ENCODE results near the gene CPB2. TPM values are rescaled to one million over a fixed set of nuclear protein-coding genes. Genes with fewer than 3 reads are reported as not detected.

Gene CPB2
- total RNA-seq, 4 donors from 2014 or later = 0.42 to 1.4 TPM; not detected in 2

DNA sequence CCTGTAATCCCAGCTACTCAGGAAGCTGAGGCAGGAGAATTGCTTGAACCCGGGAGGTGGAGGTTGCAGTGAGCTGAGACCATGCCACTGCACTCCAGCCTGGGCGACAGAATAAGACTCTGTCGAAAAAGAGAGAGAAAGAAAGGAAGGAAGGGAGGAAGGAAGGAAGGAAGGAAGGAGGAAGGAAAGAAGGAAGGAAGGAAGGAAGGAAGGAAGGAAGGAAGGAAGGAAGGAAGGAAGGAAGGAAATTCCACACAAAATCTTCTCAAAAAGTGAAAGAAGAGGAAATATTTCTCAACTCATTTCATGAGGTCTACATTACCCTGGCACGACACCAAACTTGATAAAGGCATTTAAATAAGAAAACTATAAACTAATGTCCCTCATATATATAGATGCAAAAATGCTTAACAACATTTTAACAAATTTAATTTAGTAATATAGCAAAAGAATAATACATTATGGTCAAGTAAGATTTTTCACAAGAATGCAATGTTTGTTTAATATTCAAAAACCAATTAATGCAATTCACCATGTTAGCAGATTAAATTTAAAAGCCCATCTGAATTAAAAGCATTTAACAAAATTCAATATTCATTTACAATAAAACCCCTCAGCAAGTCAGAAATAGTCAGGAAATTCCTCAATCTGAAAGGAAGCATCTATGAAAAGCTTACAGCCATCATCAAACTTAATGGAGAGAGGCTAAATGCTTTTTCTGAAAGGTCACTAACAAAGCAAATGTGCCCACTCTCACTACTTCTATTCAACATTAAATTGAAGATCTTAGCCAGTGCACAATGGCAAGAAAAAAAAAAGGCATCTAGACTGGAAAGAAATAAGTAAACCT lies 12.0 kb upstream of the CPB2 start:
- Histone ChIP-seq H3K27ac (no peak overlapping the region), H3K4me3 (no peak overlapping the region), H3K27me3 (no peaks in the 10 kb centered on the region), H3K36me3 (no peaks in the 10 kb centered on the region), H3K9me3 (no peaks in the 10 kb centered on the region), H3K4me1 (no peaks in the 10 kb centered on the region)
- no peak for TF ChIP-seq CTCF (IDR thresholded peaks at IDR 0.05 in 4 of 5, conservative IDR thresholded peaks at IDR 0.05 in 1 of 5)
- no peak for TF ChIP-seq POLR2A (IDR thresholded peaks at IDR 0.05)
- intact Hi-C loops (cut with DNase I; ENCODE audit: low total_unique reads) = no loop called here
- in situ Hi-C loops (cut with MboI; ENCODE audit: low sequenced_read_pairs in 4 of 4) = no loop called here
- no peak for ATAC-seq
- DNase-seq = no peak

DNA sequence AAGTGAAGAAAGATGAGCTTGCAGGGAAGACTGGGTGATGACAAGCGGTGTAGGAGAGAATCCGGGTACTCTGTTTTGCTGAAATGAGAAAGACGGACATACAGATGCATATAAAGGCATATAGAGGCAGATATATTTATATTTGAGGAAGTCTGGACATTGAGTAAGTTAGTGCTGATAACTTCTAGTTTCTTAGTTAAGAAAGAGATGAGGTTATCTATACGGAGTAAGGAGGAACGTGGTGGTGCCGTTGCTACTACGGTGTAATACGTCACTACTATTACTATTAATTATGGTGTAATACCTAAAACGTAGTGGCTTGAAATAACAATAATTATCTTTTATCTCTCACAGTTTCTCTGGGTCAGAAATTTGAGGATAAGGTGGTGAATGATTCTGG lies 9.8 kb upstream of the CPB2 start:
- H3K9me3 ChIP-seq = no peaks in the 10 kb centered on the region
- in situ Hi-C loops (cut with MboI; ENCODE audit: low sequenced_read_pairs in 4 of 4) (no loop called here), intact Hi-C loops (cut with DNase I; ENCODE audit: low total_unique reads) (no loop called here)
- H3K27me3 ChIP-seq = no peaks in the 10 kb centered on the region
- no peak overlapping the region for H3K4me3 ChIP-seq
- H3K36me3 ChIP-seq = no peaks in the 10 kb centered on the region
- no peak overlapping the region for H3K27ac ChIP-seq
- DNase-seq (no peak), ATAC-seq (no peak)
- TF ChIP-seq CTCF (IDR thresholded peaks at IDR 0.05 in 4 of 5, conservative IDR thresholded peaks at IDR 0.05 in 1 of 5) (no peak), POLR2A (IDR thresholded peaks at IDR 0.05) (no peak)
- no peaks in the 10 kb centered on the region for H3K4me1 ChIP-seq

DNA sequence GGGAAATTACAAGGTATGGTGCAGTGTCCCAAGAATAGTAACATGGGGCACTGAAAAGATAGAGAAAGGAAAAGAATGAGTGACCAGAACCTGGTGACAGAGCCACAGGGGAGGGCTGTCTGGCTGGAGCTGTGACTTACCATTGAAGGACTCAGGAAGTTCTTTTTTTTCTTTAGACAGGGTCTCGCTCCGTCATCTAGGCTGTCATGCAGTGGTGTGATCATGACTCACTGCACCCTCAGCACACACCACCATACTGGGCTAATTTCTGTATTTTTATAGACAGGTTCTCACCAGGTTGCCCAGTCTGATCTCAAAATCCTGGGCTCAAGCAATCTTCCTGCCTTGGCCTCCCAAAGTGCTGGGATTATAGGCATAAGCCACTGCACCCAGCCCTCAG lies 8.8 kb upstream of the CPB2 start:
- H3K4me1 ChIP-seq = no peaks in the 10 kb centered on the region
- no peak overlapping the region for H3K27ac ChIP-seq
- TF ChIP-seq CTCF (IDR thresholded peaks at IDR 0.05 in 4 of 5, conservative IDR thresholded peaks at IDR 0.05 in 1 of 5) (no peak), POLR2A (IDR thresholded peaks at IDR 0.05) (no peak)
- in situ Hi-C loops (cut with MboI; ENCODE audit: low sequenced_read_pairs in 4 of 4) (no loop called here), intact Hi-C loops (cut with DNase I; ENCODE audit: low total_unique reads) (no loop called here)
- H3K4me3 ChIP-seq = no peak overlapping the region
- H3K9me3 ChIP-seq = no peaks in the 10 kb centered on the region
- ATAC-seq (no peak), DNase-seq (no peak)
- no peaks in the 10 kb centered on the region for H3K36me3 ChIP-seq
- no peaks in the 10 kb centered on the region for H3K27me3 ChIP-seq

DNA sequence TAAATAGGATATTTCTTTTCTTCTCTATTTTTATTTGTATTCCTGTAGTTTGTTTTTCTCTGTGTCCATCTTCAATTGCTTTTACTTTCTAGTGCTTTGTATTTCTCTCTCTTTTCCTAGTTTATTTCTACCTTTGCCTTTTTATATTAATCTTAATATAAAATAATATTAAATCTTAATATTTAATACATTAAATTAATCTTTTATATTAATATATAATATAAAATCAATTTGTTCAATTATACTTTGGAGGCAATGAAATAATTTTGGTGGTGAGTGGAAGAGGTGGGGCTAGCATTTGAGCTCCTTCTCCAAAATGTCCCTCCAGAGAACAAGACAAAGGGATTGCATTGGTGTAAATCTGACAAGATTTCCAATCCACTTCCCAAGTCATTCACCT lies 6.3 kb upstream of the CPB2 start:
- H3K4me1 ChIP-seq = no peaks in the 10 kb centered on the region
- no peak for DNase-seq
- no peaks in the 10 kb centered on the region for H3K36me3 ChIP-seq
- no peaks in the 10 kb centered on the region for H3K9me3 ChIP-seq
- TF ChIP-seq POLR2A (IDR thresholded peaks at IDR 0.05) = no peak
- no peak for TF ChIP-seq CTCF (IDR thresholded peaks at IDR 0.05 in 4 of 5, conservative IDR thresholded peaks at IDR 0.05 in 1 of 5)
- in situ Hi-C loops (cut with MboI; ENCODE audit: low sequenced_read_pairs in 4 of 4) = no loop called here
- H3K27me3 ChIP-seq = no peaks in the 10 kb centered on the region
- intact Hi-C loops (cut with DNase I; ENCODE audit: low total_unique reads) = no loop called here
- no peak overlapping the region for H3K4me3 ChIP-seq
- ATAC-seq = no peak
- H3K27ac ChIP-seq = no peak overlapping the region
